PC-3 (cell line): ENCODE measurements around the gene RGS3.

Experiments used
- EZH2 ChIP-seq: fragments of 300-600 bp; sonication (generic); IDR thresholded peaks from one replicate; pipeline ENCODE4 v1.6.1; 2017; ENCODE audit warnings: antibody characterized with exemption, mild to moderate bottlenecking, low read length; ENCODE audit not compliant: unreplicated experiment
- EZH2phosphoT487 ChIP-seq: fragments of 300-600 bp; sonication (generic); IDR thresholded peaks from 2 replicates; pipeline ENCODE4 v1.6.1; 2018; ENCODE audit warnings: mild to moderate bottlenecking, antibody characterized with exemption, low read length, borderline replicate concordance
- TF ChIP-seq, protein P1 (sequence below): fragments of 300-600 bp; sonication (generic); conservative IDR thresholded peaks from 2 replicates; pipeline ENCODE4 v1.5.1; 2017; ENCODE audit warnings: antibody characterized with exemption, low read depth, mild to moderate bottlenecking, low read length

DNA sequence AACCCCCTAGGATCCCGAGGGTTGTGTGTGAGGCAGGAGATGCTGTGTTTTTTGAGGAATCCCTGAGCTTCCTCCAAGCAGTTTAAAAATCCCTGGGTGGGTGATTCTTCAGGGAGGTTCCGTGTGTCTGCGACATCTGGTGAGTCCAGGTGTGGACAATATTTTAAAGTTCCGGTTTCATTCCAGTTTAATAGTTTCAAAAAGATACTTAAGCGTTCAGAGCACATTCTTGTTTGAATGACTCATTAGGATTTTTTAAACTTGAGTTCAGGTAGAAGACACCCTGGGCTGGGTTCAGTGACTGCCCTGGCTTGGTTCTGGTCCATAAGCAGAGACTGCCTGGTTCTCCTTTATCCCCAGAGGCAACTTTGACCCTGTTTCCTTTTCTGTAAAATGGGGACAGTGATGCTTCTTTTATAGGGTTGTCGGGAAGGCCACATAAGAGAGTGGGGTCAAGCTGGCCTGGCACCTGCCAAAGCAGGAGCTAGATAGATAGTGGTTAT, 119.2 kb downstream of the RGS3 start:
- TF ChIP-seq, protein P1, sequence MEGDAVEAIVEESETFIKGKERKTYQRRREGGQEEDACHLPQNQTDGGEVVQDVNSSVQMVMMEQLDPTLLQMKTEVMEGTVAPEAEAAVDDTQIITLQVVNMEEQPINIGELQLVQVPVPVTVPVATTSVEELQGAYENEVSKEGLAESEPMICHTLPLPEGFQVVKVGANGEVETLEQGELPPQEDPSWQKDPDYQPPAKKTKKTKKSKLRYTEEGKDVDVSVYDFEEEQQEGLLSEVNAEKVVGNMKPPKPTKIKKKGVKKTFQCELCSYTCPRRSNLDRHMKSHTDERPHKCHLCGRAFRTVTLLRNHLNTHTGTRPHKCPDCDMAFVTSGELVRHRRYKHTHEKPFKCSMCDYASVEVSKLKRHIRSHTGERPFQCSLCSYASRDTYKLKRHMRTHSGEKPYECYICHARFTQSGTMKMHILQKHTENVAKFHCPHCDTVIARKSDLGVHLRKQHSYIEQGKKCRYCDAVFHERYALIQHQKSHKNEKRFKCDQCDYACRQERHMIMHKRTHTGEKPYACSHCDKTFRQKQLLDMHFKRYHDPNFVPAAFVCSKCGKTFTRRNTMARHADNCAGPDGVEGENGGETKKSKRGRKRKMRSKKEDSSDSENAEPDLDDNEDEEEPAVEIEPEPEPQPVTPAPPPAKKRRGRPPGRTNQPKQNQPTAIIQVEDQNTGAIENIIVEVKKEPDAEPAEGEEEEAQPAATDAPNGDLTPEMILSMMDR: no peak
- TF ChIP-seq EZH2 (no peak), EZH2phosphoT487 (no peak)
